OCI-LY3 (cell line): Measurements from ENCODE around the gene RXRA.

Experiments
- EZH2phosphoT487 ChIP-seq: fragments of 200-600 bp; shearing (Covaris generic); IDR thresholded peaks from 2 replicates; pipeline ENCODE4 v1.6.1; 2018; ENCODE audit warnings: antibody characterized with exemption, mixed run types, low read depth
- TF ChIP-seq, protein P1 (sequence below): fragments of 200-600, 300-600 bp; sonication (generic); IDR thresholded peaks from 2 replicates; pipeline ENCODE4 v1.5.1; 2014; ENCODE audit warnings: antibody characterized with exemption, low read length, low read depth

- TF ChIP-seq, protein P1, sequence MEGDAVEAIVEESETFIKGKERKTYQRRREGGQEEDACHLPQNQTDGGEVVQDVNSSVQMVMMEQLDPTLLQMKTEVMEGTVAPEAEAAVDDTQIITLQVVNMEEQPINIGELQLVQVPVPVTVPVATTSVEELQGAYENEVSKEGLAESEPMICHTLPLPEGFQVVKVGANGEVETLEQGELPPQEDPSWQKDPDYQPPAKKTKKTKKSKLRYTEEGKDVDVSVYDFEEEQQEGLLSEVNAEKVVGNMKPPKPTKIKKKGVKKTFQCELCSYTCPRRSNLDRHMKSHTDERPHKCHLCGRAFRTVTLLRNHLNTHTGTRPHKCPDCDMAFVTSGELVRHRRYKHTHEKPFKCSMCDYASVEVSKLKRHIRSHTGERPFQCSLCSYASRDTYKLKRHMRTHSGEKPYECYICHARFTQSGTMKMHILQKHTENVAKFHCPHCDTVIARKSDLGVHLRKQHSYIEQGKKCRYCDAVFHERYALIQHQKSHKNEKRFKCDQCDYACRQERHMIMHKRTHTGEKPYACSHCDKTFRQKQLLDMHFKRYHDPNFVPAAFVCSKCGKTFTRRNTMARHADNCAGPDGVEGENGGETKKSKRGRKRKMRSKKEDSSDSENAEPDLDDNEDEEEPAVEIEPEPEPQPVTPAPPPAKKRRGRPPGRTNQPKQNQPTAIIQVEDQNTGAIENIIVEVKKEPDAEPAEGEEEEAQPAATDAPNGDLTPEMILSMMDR: no peak
- TF ChIP-seq EZH2phosphoT487: no peak
These were observed 20.8 kb downstream of the RXRA start for GRCh38 chr9:134346840-134347583.
